A549 (cell line): Measurements from ENCODE around the gene SYT1. TPM values are rescaled to one million over a fixed set of nuclear protein-coding genes. Genes with fewer than 3 reads are reported as not detected.
A peak's percentile ranks its signal among the peaks of the same experiment; 100 is the strongest.

Experiments
- ATAC-seq, 2 experiments: fragments of 200-7000 bp in 1 of 2; fragments of >200 bp in 1 of 2; cut with Nextera tagmentation in 1 of 2; cut with Tn5 transposase in 1 of 2; 3 replicates each; pipeline versions ENCODE4 v1.8.0 to v1.9.1; 2018 to 2020; ENCODE audit warnings: mild to moderate bottlenecking in 1 of 2, moderate library complexity in 1 of 2
- CTCF ChIA-PET: fragments of 300-600 bp; sonication (Branson Sonifier 250); formaldehyde crosslinking; extraction: SDS; loops from one replicate; lab custom pipeline; 2021; ENCODE audit warnings: antibody characterized with exemption, inconsistent platforms; lab: Yijun Ruan, JAX
- POLR2A ChIA-PET: fragments of 350-600 bp; formaldehyde crosslinking; extraction: SDS; loops from one replicate; lab custom pipeline; 2021; ENCODE audit warnings: antibody characterized with exemption, inconsistent platforms; lab: Yijun Ruan, JAX
- DNase-seq, 2 experiments: peaks; one replicate each; pipeline versions ENCODE4 v3.0.0 to v3.0.0-alpha.2; 2011 to 2016; ENCODE audit warnings: low read depth in 1 of 2, low spot score in 1 of 2
- FAIRE-seq: peaks from 2 replicates; lab custom pipeline; 2011; peaks lifted over from hg19 to GRCh38; lab: Jason Lieb, UNC
- H3K27ac ChIP-seq, 2 experiments: fragments of >200 bp; sonication (Bioruptor Twin); formaldehyde crosslinking; 3 replicates each; pipeline ENCODE4 v1.5.1; 2016 to 2017
- H3K4me1 ChIP-seq: fragments of >200 bp; sonication (Bioruptor Twin); formaldehyde crosslinking; 3 replicates; pipeline ENCODE4 v1.6.1; 2016
- H3K4me2 ChIP-seq: fragments of >200 bp; sonication (Bioruptor Twin); formaldehyde crosslinking; 3 replicates; pipeline ENCODE4 v1.6.1; 2016
- H3K4me3 ChIP-seq: fragments of >200 bp; sonication (Bioruptor Twin); formaldehyde crosslinking; 3 replicates; pipeline ENCODE4 v1.5.1; 2016
- H3K9me3 ChIP-seq: fragments of >200 bp; sonication (Bioruptor Twin); formaldehyde crosslinking; 3 replicates; pipeline ENCODE4 v1.6.1; 2016
- BCL3 ChIP-seq: fragments of >200 bp; sonication (Bioruptor Twin); formaldehyde crosslinking; IDR thresholded peaks from 3 replicates; pipeline ENCODE4 v1.6.1; 2016
- CBX2 ChIP-seq: fragments of 200-600 bp; sonication (generic); IDR thresholded peaks from 2 replicates; pipeline ENCODE4 v1.6.1; 2016; ENCODE audit warnings: low read depth, mild to moderate bottlenecking, borderline replicate concordance
- FOSL2 ChIP-seq, 2 experiments: fragments of 450-650 bp in 1 of 2; fragments of >200 bp in 1 of 2; sonication (Bioruptor Twin) in 1 of 2; formaldehyde crosslinking; IDR thresholded peaks; 2 replicates each; pipeline versions ENCODE4 v1.5.0 to v1.6.1; 2016 to 2020; ENCODE audit warnings: mild to moderate bottlenecking in 1 of 2, moderate library complexity in 1 of 2
- GATA3 ChIP-seq: IDR thresholded peaks from 2 replicates; pipeline ENCODE4 v1.6.1; 2012; ENCODE audit warnings: borderline replicate concordance
- HDAC2 ChIP-seq: fragments of 200-600 bp; sonication (generic); IDR thresholded peaks from 2 replicates; pipeline ENCODE4 v1.6.1; 2016
- HEYL ChIP-seq: fragments of 250-450 bp; sonication (Bioruptor Pico); IDR thresholded peaks from 2 replicates; pipeline ENCODE4 v1.8.0; 2021; ENCODE audit warnings: mild to moderate bottlenecking, moderate library complexity
- HOXB13 ChIP-seq: fragments of 250-450 bp; sonication (Bioruptor Pico); IDR thresholded peaks from 2 replicates; pipeline ENCODE4 v1.5.0; 2020; ENCODE audit warnings: low read depth, mild to moderate bottlenecking, moderate library complexity
- HOXB5 ChIP-seq: fragments of 250-450 bp; sonication (Bioruptor Pico); IDR thresholded peaks from 2 replicates; pipeline ENCODE4 v1.5.0; 2020; ENCODE audit warnings: mild to moderate bottlenecking, moderate library complexity
- JUNB ChIP-seq: fragments of >200 bp; sonication (Bioruptor Twin); formaldehyde crosslinking; IDR thresholded peaks from 2 replicates; pipeline ENCODE4 v1.6.1; 2016
- KDM5A ChIP-seq: fragments of 200-600 bp; sonication (generic); IDR thresholded peaks from 2 replicates; pipeline ENCODE4 v1.6.1; 2016; ENCODE audit warnings: antibody characterized with exemption, mild to moderate bottlenecking
- MAZ ChIP-seq: fragments of 150-350 bp; IDR thresholded peaks from 2 replicates; pipeline ENCODE4 v1.6.1; 2014; ENCODE audit warnings: antibody characterized with exemption, low read depth, low read length, borderline replicate concordance
- NFE2L2 ChIP-seq: fragments of 150-350 bp; conservative IDR thresholded peaks from 2 replicates; pipeline ENCODE4 v1.6.1; 2014; ENCODE audit warnings: low read length
- NR3C1 ChIP-seq: fragments of >200 bp; sonication (Bioruptor Twin); formaldehyde crosslinking; IDR thresholded peaks from 3 replicates; pipeline ENCODE4 v1.6.1; 2017
- RAD21 ChIP-seq, 2 experiments: fragments of >200 bp in 1 of 2; sonication (Bioruptor Twin) in 1 of 2; formaldehyde crosslinking in 1 of 2; IDR thresholded peaks in 1 of 2; conservative IDR thresholded peaks in 1 of 2; 2 replicates in 1 of 2; 3 replicates in 1 of 2; pipeline ENCODE4 v1.6.1; 2012 to 2018; ENCODE audit warnings: inconsistent platforms in 1 of 2
- RARB ChIP-seq: fragments of 250-450 bp; sonication (Bioruptor Pico); IDR thresholded peaks from 2 replicates; pipeline ENCODE4 v1.8.0; 2021; ENCODE audit warnings: mild to moderate bottlenecking, moderate library complexity
- RCOR1 ChIP-seq: fragments of 150-350 bp; IDR thresholded peaks from 2 replicates; pipeline ENCODE4 v1.6.1; 2014; ENCODE audit warnings: antibody characterized with exemption, low read length, low read depth
- RFX5 ChIP-seq: fragments of 450-650 bp; IDR thresholded peaks from 2 replicates; pipeline ENCODE4 v1.7.1; 2014; ENCODE audit warnings: antibody characterized with exemption, mild to moderate bottlenecking, moderate library complexity
- RNF2 ChIP-seq: fragments of 200-600 bp; sonication (generic); IDR thresholded peaks from 2 replicates; pipeline ENCODE4 v1.6.1; 2016; ENCODE audit warnings: low read depth, mild to moderate bottlenecking, antibody characterized with exemption, moderate library complexity, borderline replicate concordance
- SMC3 ChIP-seq: fragments of >200 bp; sonication (Bioruptor Twin); formaldehyde crosslinking; IDR thresholded peaks from 3 replicates; pipeline ENCODE4 v1.6.1; 2018; ENCODE audit warnings: inconsistent platforms
- TP53 ChIP-seq: fragments of 250-450 bp; sonication (Bioruptor Pico); IDR thresholded peaks from 2 replicates; pipeline ENCODE4 v1.5.0; 2021; ENCODE audit warnings: mild to moderate bottlenecking, moderate library complexity
- USF2 ChIP-seq: fragments of 450-650 bp; IDR thresholded peaks from 2 replicates; pipeline ENCODE4 v1.6.1; 2014; ENCODE audit warnings: antibody characterized with exemption
- ZC3H11A ChIP-seq: fragments of 450-650 bp; IDR thresholded peaks from 2 replicates; pipeline ENCODE4 v1.6.1; 2014; ENCODE audit warnings: antibody characterized with exemption, mild to moderate bottlenecking
- ZFP36 ChIP-seq: fragments of 450-650 bp; IDR thresholded peaks from 2 replicates; pipeline ENCODE4 v1.6.1; 2014; ENCODE audit warnings: borderline replicate concordance; ENCODE audit not compliant: partially characterized antibody
- ZSCAN20 ChIP-seq: fragments of 250-450 bp; sonication (Bioruptor Pico); IDR thresholded peaks from 2 replicates; pipeline ENCODE4 v1.8.0; 2022; ENCODE audit warnings: mild to moderate bottlenecking, moderate library complexity
- WGBS: methylation state at CpG from one replicate; pipeline ENCODE4 v1.1.6; 2017; ENCODE audit errors: missing lambda C conversion rate; 5-methylcytosine and 5-hydroxymethylcytosine counted together
- polyA plus RNA-seq, 4 experiments: library from polyadenylated mRNA; depleted of rRNA in 3 of 4; stranded (reverse); fragments of >200 nt; fragmentation: RNase III in 1 of 4; extraction: RNeasy Plus Mini Kit Qiagen cat#74134 plus additional on column Dnase treatment in 1 of 4; gene quantifications; 2 replicates in 3 of 4; 3 replicates in 1 of 4; pipeline ENCODE4 v1.2.3, GENCODE V29; 2011 to 2017
- TF ChIP-seq, protein P1 (sequence below): IDR thresholded peaks from 2 replicates; pipeline ENCODE4 v1.6.1; 2012
- TF ChIP-seq, protein P2 (sequence below): fragments of >200 bp; sonication (Bioruptor Twin); formaldehyde crosslinking; IDR thresholded peaks from 3 replicates; pipeline ENCODE4 v1.5.1; 2016

Gene SYT1
- polyA plus RNA-seq, 2 of the 4 experiments (the other 2 are of a cell fraction) = 11.7 to 39.6 TPM

GRCh38 chr12:79168687-79169086 lies 304.1 kb downstream of the SYT1 start:
- POLR2A ChIA-PET = no interaction called here
- WGBS = 68% methylated on average over 2 of the region's 2 CpGs

GRCh38 chr12:79174626-79175025 lies 310.1 kb downstream of the SYT1 start:
- ATAC-seq (peak; percentile 47 to 82; a peak in 3 of 6 replicates), FAIRE-seq (no peak), DNase-seq (peak; percentile 6 to 78)
- Histone ChIP-seq H3K27ac (no peak overlapping the region), H3K9me3 (0 out of 3 replicates have a peak, but pooled peaks cover 4% of the 10 kb centered on the region), H3K4me3 (no peak overlapping the region), H3K4me1 (no peaks in the 10 kb centered on the region), H3K4me2 (no peak overlapping the region)
- 5% methylated on average over 1 of the region's 1 CpG for WGBS
- ChIA-PET CTCF (interaction anchor here (0.7 to 2.1 kb wide), 17 partner anchors 9 to 1029 kb away, joined by 3 to 12 read pairs (median 3); no protein-coding TSS in a partner anchor), POLR2A (interaction anchor here (1.0 kb wide), 1 partner anchor 310 kb away, joined by 3 read pairs; the partner anchor contains the start of gene SYT1)
- TF ChIP-seq RAD21 (conservative IDR thresholded peaks at IDR 0.05 in 1 of 2, IDR thresholded peaks at IDR 0.05 in 1 of 2) (peak; percentile 71 to 73), TP53 (CRISPR knock-in tag) (no peak), SMC3 (peak; percentile 56)
- TF ChIP-seq, protein P1, sequence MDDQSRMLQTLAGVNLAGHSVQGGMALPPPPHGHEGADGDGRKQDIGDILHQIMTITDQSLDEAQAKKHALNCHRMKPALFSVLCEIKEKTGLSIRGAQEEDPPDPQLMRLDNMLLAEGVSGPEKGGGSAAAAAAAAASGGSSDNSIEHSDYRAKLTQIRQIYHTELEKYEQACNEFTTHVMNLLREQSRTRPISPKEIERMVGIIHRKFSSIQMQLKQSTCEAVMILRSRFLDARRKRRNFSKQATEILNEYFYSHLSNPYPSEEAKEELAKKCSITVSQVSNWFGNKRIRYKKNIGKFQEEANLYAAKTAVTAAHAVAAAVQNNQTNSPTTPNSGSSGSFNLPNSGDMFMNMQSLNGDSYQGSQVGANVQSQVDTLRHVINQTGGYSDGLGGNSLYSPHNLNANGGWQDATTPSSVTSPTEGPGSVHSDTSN = no peak
- TF ChIP-seq, protein P2, sequence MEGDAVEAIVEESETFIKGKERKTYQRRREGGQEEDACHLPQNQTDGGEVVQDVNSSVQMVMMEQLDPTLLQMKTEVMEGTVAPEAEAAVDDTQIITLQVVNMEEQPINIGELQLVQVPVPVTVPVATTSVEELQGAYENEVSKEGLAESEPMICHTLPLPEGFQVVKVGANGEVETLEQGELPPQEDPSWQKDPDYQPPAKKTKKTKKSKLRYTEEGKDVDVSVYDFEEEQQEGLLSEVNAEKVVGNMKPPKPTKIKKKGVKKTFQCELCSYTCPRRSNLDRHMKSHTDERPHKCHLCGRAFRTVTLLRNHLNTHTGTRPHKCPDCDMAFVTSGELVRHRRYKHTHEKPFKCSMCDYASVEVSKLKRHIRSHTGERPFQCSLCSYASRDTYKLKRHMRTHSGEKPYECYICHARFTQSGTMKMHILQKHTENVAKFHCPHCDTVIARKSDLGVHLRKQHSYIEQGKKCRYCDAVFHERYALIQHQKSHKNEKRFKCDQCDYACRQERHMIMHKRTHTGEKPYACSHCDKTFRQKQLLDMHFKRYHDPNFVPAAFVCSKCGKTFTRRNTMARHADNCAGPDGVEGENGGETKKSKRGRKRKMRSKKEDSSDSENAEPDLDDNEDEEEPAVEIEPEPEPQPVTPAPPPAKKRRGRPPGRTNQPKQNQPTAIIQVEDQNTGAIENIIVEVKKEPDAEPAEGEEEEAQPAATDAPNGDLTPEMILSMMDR = peak; percentile 54

More at GRCh38 chr12:79168687-79169086, 304.1 kb downstream of the SYT1 start:
- FAIRE-seq (no peak), DNase-seq (no peak), ATAC-seq (no peak)
- no peaks in the 10 kb centered on the region for H3K4me1 ChIP-seq
- no peak overlapping the region for H3K4me3 ChIP-seq
- no peak overlapping the region for H3K4me2 ChIP-seq
- no peak overlapping the region for H3K27ac ChIP-seq
- CTCF ChIA-PET = interaction anchor here (0.6 kb wide), 1 partner anchor 92 kb away, joined by 4 read pairs; no protein-coding TSS in a partner anchor
- TF ChIP-seq SMC3 (no peak), HDAC2 (no peak), RCOR1 (no peak), GATA3 (no peak), BCL3 (no peak), HOXB13 (no peak), CBX2 (no peak), NFE2L2 (no peak), MAZ (no peak), RARB (CRISPR knock-in tag) (no peak), KDM5A (no peak), RFX5 (no peak)
- H3K9me3 ChIP-seq = 0 out of 3 replicates have a peak, but pooled peaks cover 4% of the 10 kb centered on the region

- no peak overlapping the region for H3K27ac ChIP-seq
- FAIRE-seq = no peak
- H3K9me3 ChIP-seq = no peaks in the 10 kb centered on the region
- WGBS = 100% methylated on average over 2 of the region's 2 CpGs
- H3K4me2 ChIP-seq = no peak overlapping the region
- H3K4me1 ChIP-seq = no peaks in the 10 kb centered on the region; the same call in 2 of the 3 replicates
- no peak; a peak in 1 of 6 replicates for ATAC-seq
- no peak overlapping the region for H3K4me3 ChIP-seq
- DNase-seq = no peak
- POLR2A ChIA-PET = no interaction called here
- no peak for TF ChIP-seq RNF2
- TF ChIP-seq JUNB = no peak
- no peak for TF ChIP-seq HOXB13
- TF ChIP-seq USF2 = no peak
- TF ChIP-seq NR3C1 = no peak
- TF ChIP-seq FOSL2 (IDR thresholded peaks at IDR 0.05) = no peak
- TF ChIP-seq FOSL2 (CRISPR knock-in tag; IDR thresholded peaks at IDR 0.05) = no peak
- TF ChIP-seq, protein P1 = no peak
- no peak for TF ChIP-seq SMC3
- TF ChIP-seq ZC3H11A = no peak
- no peak for TF ChIP-seq HEYL (CRISPR knock-in tag)
- no peak for TF ChIP-seq ZFP36
- TF ChIP-seq RCOR1 = no peak
- TF ChIP-seq RFX5 = no peak
- TF ChIP-seq HOXB5 (CRISPR knock-in tag) = no peak
- no peak for TF ChIP-seq ZSCAN20 (CRISPR knock-in tag)
- TF ChIP-seq, all 56 proteins: peak for 0
- CTCF ChIA-PET = no interaction called here
These were observed 318.4 kb downstream of the SYT1 start for GRCh38 chr12:79183003-79183402.
